Measurements from ENCODE around the gene P2RX4. TPM values are rescaled to one million over a fixed set of nuclear protein-coding genes. Genes with fewer than 3 reads are reported as not detected.
A peak's percentile ranks its signal among the peaks of the same experiment; 100 is the strongest.

P2RX4 gene
- total RNA-seq, 1 donor from 2014 or later: 17.0 TPM

DNA sequence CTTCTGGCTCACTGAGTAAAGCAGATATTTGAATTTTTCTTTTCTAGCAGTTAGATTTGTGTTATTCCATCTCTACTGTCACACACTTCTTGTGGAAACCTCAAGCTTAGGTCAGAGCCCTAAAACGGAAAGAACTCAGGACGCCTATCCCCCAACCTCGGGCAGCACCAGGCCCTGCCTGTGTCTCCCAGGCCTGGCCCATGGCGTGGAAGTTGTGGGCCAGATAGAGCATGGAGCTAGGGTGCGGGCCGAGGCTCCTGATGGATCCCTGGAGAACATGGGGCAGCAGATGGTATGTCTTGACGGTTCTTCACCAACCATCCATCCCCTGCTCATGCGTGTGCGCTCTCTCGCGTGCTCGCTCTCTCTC is 20.6 kb downstream of the P2RX4 start:
- Mint-ChIP-seq H3K9me3 (no peaks in the 10 kb centered on the region), H3K4me3 (no peak overlapping the region), H3K36me3 (peaks cover 7% of the 10 kb centered on the region), H3K27ac (peak overlapping the region; percentile 70), H3K27me3 (no peaks in the 10 kb centered on the region), H3K4me1 (ENCODE audit: unreplicated experiment) (peaks cover 7% of the 10 kb centered on the region)
- no peak for DNase-seq (ENCODE audit: extremely low spot score, unreplicated experiment)
- TF ChIP-seq, protein P1, sequence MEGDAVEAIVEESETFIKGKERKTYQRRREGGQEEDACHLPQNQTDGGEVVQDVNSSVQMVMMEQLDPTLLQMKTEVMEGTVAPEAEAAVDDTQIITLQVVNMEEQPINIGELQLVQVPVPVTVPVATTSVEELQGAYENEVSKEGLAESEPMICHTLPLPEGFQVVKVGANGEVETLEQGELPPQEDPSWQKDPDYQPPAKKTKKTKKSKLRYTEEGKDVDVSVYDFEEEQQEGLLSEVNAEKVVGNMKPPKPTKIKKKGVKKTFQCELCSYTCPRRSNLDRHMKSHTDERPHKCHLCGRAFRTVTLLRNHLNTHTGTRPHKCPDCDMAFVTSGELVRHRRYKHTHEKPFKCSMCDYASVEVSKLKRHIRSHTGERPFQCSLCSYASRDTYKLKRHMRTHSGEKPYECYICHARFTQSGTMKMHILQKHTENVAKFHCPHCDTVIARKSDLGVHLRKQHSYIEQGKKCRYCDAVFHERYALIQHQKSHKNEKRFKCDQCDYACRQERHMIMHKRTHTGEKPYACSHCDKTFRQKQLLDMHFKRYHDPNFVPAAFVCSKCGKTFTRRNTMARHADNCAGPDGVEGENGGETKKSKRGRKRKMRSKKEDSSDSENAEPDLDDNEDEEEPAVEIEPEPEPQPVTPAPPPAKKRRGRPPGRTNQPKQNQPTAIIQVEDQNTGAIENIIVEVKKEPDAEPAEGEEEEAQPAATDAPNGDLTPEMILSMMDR (conservative IDR thresholded peaks at IDR 0.05): no peak

GRCh38 chr12:121232163-121232562 is 22.2 kb downstream of the P2RX4 start:
- Mint-ChIP-seq H3K4me3 (no peak overlapping the region), H3K27ac (no peak overlapping the region), H3K36me3 (peaks cover 7% of the 10 kb centered on the region), H3K9me3 (no peaks in the 10 kb centered on the region), H3K27me3 (no peaks in the 10 kb centered on the region), H3K4me1 (ENCODE audit: unreplicated experiment) (peaks cover 6% of the 10 kb centered on the region)
- TF ChIP-seq, protein P1 (conservative IDR thresholded peaks at IDR 0.05): no peak
- no peak for DNase-seq (ENCODE audit: extremely low spot score, unreplicated experiment)

- H3K27ac Mint-ChIP-seq: no peak overlapping the region
- H3K36me3 Mint-ChIP-seq: peaks cover 4% of the 10 kb centered on the region
- no peaks in the 10 kb centered on the region for H3K9me3 Mint-ChIP-seq
- DNase-seq (ENCODE audit: extremely low spot score, unreplicated experiment): no peak
- TF ChIP-seq, protein P1 (conservative IDR thresholded peaks at IDR 0.05): peak; percentile 10
- H3K4me3 Mint-ChIP-seq: no peak overlapping the region
- no peaks in the 10 kb centered on the region for H3K27me3 Mint-ChIP-seq
- peaks cover 5% of the 10 kb centered on the region for H3K4me1 Mint-ChIP-seq (ENCODE audit: unreplicated experiment)
Observed at GRCh38 chr12:121232977-121233627, 23.2 kb downstream of the P2RX4 start.

- no peak for DNase-seq (ENCODE audit: extremely low spot score, unreplicated experiment)
- no peak overlapping the region for H3K4me3 Mint-ChIP-seq
- TF ChIP-seq, protein P1 (conservative IDR thresholded peaks at IDR 0.05): no peak
- H3K9me3 Mint-ChIP-seq: no peaks in the 10 kb centered on the region
- no peak overlapping the region for H3K27ac Mint-ChIP-seq
- H3K36me3 Mint-ChIP-seq: peaks cover 4% of the 10 kb centered on the region
- no peaks in the 10 kb centered on the region for H3K27me3 Mint-ChIP-seq
- H3K4me1 Mint-ChIP-seq (ENCODE audit: unreplicated experiment): peaks cover 5% of the 10 kb centered on the region
Observed at GRCh38 chr12:121233628-121234020, 23.7 kb downstream of the P2RX4 start.

DNA sequence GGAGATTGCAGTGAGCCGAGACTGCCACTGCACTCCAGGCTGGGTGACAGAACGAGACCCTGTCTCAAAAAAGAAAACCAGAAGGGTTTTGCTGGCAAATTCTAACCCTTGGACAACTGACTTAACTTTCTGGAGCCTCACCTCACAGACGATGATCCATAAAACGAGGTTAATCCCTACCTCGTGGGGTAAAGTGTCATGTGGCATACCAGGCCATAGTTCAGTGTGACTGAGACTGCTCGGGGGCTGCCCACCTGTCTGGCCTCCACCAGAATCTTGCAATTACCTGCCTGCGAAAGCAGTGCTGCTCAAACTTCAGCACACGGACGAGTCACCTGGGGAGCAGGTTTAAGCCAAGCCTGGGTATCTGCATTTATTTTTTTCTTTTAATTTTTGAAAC is 26.8 kb downstream of the P2RX4 start:
- no peaks in the 10 kb centered on the region for H3K27me3 Mint-ChIP-seq
- H3K9me3 Mint-ChIP-seq: no peaks in the 10 kb centered on the region
- H3K4me1 Mint-ChIP-seq (ENCODE audit: unreplicated experiment): peaks cover 8% of the 10 kb centered on the region
- no peak for DNase-seq (ENCODE audit: extremely low spot score, unreplicated experiment)
- no peak overlapping the region for H3K27ac Mint-ChIP-seq
- peaks cover 7% of the 10 kb centered on the region for H3K36me3 Mint-ChIP-seq
- TF ChIP-seq, protein P1 (conservative IDR thresholded peaks at IDR 0.05): no peak
- no peak overlapping the region for H3K4me3 Mint-ChIP-seq
